ENCODE measurements around the gene CDK5RAP2.

Gene CDK5RAP2

DNA sequence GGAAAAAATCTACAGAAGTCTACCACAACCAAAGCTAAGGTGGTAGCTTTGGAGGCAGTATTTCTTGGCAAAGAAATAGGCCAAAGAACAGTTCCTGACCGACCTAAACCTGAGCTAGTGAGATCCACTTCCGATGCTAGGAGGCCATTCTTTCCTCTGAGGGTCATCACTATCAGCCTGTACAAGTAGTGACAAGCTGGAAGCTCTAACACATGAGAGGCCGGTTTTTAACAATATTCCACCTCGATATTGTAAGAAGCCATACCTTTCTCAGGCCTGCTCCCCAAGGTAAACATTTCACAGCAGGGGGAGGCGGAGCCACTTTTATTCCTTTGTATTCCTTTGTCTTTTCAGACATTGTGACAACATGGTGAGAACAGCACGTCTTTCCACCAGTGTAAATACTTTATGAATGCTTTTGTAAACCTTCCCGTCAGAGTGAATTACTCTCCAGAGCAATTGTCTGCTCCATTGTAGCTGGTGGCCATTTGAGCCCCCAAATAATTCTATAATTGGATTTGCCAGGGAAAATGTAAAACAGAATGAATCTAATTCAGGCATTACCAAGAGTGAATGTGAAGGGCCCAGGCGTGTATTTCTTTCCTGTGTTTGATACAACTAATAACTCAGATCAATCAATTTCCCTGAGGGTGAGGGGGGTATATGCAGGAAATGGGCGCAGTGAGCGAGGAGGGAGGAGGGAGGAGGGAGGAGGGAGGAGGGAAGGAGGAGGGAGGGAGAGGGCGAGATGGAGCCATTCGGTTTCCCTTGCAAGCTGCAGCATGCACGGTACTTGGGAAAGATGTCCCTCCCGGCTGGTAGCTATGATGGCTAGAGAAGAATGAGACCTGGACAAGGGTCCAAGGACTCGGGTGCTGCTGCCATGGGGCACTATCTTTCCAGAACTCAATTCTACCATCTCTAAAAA, 166.6 kb downstream of the CDK5RAP2 start:
- FAIRE-seq, result no peak

DNA sequence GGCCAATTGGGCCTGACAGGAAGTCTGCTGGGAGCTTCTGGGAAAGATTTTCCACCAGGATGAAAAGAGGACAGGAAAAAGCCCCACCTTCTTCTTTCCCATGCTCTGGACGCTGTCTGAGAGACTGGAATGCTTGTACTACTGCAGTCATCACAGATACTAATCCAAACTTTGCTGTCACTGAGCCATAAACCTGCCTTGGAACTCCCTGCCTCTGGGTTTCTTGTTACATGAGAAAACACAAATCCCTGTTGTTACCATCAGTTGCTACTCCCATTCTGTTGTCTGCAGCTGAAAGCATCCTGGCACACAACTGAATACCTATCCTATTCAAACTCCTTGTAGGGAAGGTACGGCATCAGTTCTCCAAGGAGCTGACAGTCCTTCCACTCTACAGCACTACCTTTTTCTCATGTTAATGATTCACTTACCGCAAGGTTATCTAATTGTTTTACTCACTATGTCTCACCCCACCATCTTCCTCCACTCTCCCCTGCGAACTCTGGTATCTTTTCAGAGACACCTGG, 167.5 kb downstream of the CDK5RAP2 start:
- DNase-seq (ENCODE audit: extremely low spot score, insufficient read length, low read depth) (no peak), FAIRE-seq (no peak)

More for the DNA sequence above, 166.6 kb downstream of the CDK5RAP2 start:
- DNase-seq (ENCODE audit: extremely low spot score, insufficient read length, low read depth), result no peak

GRCh38 chr9:120411862-120412424, 168.0 kb downstream of the CDK5RAP2 start:
- no peak for FAIRE-seq
- no peak for DNase-seq (ENCODE audit: extremely low spot score, insufficient read length, low read depth)

GRCh38 chr9:120410925-120411501, 169.0 kb downstream of the CDK5RAP2 start:
- DNase-seq (ENCODE audit: extremely low spot score, insufficient read length, low read depth) (no peak), FAIRE-seq (no peak)

DNA sequence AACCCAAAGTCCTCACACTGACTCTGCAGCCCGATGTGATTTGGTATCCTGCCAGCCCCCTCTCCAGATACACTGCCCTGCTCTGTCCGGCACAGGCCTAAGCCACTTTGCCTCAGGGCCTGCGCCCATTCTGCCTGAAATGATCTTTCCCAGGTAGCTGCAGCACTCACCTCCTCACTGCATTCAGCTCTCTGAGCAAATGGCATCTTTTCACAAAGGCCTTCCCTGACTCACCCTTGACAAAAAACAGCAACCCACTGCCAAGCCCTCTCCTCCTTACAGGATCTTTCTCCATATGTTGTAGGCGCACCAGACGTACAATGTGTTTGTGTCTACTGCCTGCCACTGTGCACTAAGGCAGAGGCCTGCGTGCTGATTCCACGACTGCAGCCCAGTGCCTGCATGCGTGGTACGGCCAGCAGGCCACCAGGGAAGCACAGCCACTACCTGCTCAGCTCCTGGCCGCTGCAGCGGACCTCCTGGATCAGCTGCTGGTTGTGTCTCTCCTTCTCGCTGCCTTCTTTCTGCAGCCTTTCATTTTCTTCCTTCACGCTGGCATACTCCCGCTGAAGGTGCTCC, 171.2 kb downstream of the CDK5RAP2 start:
- no peak for FAIRE-seq

DNA sequence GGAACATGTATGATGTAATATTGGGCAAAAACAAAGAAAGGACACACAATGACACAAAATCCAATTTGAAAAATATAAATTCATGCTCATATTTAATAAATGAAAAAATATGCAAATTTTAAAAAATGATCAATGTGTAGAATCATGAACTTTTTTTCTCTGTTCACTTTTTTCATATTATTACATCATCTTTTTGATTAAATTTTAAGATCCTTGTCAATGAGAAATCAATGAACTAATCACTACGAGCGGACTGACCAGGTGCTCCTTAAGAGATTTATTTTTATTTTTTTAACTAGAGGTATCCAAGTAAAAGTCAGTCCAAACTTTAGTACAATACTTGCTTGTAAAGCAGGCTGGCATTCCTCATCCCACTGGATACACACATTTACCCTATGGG, 174.1 kb downstream of the CDK5RAP2 start:
- FAIRE-seq (no peak), DNase-seq (ENCODE audit: extremely low spot score, insufficient read length, low read depth) (no peak)

More for the DNA sequence above, 171.2 kb downstream of the CDK5RAP2 start:
- DNase-seq (ENCODE audit: extremely low spot score, insufficient read length, low read depth), result no peak

DNA sequence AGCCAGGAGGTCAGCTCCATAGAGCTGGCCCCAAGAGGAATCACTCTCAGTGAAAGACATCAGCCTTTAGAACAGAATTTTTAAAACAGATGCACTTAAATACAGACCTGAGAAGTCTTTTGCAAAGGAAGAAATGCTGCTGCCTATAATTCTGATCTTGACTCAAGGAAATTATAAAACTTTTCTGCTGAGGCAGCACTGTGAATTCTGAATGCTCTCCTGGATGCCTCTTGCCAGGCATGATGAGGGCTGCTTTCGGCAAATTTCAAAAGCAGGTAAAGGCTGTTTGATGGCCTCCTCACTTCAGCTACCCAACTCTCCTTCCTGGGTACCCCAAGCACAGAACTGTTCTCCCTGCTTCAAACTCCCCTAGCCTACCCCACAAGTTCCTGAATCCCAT, 174.8 kb downstream of the CDK5RAP2 start:
- DNase-seq (ENCODE audit: extremely low spot score, insufficient read length, low read depth), result no peak
- no peak for FAIRE-seq

- FAIRE-seq, result no peak
- no peak for DNase-seq (ENCODE audit: extremely low spot score, insufficient read length, low read depth)
These were observed 176.5 kb downstream of the CDK5RAP2 start for GRCh38 chr9:120403543-120403856.

DNA sequence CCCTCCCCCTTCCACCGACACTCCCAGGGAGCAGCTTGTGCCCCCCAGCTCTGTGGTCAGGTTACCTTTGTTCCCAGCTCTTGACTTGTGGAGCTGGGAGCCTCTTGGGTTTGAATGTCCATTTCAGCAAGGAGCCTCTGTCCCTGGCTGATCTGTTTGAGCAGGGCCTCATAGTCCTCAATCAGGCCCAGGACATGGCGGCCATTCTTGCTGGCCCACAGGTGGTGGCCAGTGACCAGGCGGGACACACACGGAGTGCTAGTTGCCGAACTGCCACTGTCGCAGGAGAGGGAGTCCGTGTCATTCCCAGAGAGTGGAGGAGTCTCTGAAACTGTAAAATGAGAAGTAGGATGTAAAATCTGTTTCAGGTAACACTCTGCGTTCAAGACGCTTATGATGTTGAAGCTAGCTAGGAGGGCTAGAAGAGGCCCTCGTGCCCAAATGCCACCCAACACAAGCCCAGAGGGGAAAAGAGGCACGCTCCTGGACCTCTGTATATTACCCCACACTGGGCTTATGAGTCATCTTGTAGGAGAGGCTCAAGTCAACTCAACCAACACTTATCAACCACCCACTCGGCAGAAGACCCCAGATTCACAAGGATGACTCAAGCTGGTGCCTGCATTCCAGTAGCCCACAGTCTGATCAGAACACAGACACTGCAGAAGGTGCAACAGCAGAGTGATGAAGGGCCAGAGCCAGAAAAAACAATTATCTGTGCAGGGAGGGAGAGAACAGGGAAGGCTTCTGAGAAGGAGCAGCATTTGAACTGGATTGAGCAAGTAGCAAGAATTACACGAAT, 177.0 kb downstream of the CDK5RAP2 start:
- FAIRE-seq (no peak), DNase-seq (ENCODE audit: extremely low spot score, insufficient read length, low read depth) (no peak)

DNA sequence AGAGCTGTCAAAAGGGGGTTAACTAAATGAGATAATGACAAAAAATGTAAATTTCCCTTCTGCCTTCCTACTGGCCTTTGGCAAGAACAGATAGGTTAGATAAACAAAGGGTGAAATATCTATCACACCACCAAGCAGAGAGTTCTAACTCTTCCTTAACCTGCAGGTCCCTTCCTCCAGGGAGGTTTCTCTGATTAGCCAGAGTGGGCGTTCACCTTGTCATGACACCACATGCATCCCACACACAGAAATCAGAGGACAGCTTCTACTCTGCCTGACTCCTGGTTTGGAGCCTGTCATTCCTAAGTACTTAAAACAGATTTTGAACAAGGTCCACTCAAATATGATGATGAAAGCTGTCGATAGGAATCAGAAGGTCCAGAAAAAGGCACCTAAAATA, 180.0 kb downstream of the CDK5RAP2 start:
- FAIRE-seq, result no peak
- DNase-seq (ENCODE audit: extremely low spot score, insufficient read length, low read depth), result no peak

GRCh38 chr9:120398286-120398685, 181.7 kb downstream of the CDK5RAP2 start:
- FAIRE-seq (no peak), DNase-seq (ENCODE audit: extremely low spot score, insufficient read length, low read depth) (no peak)

DNA sequence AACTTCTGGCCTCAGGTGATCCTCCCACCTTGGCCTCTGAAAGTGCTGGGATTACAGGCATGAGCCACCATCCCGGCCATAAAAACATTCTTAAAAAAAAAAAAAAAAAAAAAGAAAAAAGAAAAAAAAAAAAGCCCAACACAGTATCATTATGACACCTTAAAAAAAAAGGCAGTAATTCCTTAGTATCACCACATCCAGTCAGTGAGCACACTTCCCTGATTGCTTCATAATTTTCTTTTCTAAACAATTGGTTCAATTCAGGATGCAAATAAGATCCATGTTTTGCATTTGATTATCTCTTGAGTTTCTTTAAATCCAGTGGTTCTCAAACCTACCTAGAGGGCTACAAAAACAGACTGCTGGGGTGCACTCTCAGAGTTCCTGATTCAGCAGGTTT, 182.5 kb downstream of the CDK5RAP2 start:
- DNase-seq (ENCODE audit: extremely low spot score, insufficient read length, low read depth) (no peak), FAIRE-seq (no peak)

- no peak for DNase-seq (ENCODE audit: extremely low spot score, insufficient read length, low read depth)
- no peak for FAIRE-seq
These were observed 183.0 kb downstream of the CDK5RAP2 start for GRCh38 chr9:120396931-120397330.

DNA sequence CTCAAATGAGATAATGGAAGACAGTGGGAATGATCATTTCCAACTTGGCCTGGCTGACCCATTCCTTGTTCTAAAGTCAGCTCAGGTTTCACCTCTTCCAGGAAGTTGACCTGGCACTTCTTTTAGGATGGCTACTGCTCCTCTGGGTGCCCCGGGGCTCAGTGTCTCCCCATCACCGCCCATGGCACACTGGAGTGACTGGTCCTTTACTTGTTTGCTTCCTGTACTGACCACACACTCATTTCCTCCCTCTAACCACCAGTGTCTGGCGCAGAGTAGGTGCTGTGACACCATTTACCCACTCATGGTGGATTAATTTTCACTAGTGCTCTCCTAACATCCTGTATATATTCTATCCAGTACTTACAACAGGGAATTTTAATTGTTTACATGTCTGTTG, 183.5 kb downstream of the CDK5RAP2 start:
- DNase-seq (ENCODE audit: extremely low spot score, insufficient read length, low read depth) (no peak), FAIRE-seq (no peak)

DNA sequence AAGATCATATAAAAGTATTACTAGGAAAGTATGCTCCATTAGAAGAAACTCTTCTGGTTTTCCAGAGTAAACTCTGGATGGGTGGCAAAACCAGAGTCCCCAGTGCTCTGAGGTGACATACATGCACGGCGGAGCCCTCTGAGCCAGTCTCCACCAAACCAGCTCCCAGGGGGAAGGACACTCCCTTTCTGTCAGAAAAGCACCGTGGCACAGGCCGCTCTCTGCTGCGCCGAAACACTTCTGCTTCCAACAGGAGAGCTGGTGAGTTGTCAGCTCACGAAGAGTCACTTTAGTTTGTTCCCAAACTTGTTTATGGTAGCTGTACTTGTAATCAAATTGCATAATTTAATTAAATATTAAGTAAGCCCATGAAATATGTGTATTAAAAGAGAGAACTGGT, 184.6 kb downstream of the CDK5RAP2 start:
- no peak for FAIRE-seq

GRCh38 chr9:120394058-120394669, 185.8 kb downstream of the CDK5RAP2 start:
- no peak for DNase-seq (ENCODE audit: extremely low spot score, insufficient read length, low read depth)
- no peak for FAIRE-seq

More for the DNA sequence above, 184.6 kb downstream of the CDK5RAP2 start:
- DNase-seq (ENCODE audit: extremely low spot score, insufficient read length, low read depth), result no peak

DNA sequence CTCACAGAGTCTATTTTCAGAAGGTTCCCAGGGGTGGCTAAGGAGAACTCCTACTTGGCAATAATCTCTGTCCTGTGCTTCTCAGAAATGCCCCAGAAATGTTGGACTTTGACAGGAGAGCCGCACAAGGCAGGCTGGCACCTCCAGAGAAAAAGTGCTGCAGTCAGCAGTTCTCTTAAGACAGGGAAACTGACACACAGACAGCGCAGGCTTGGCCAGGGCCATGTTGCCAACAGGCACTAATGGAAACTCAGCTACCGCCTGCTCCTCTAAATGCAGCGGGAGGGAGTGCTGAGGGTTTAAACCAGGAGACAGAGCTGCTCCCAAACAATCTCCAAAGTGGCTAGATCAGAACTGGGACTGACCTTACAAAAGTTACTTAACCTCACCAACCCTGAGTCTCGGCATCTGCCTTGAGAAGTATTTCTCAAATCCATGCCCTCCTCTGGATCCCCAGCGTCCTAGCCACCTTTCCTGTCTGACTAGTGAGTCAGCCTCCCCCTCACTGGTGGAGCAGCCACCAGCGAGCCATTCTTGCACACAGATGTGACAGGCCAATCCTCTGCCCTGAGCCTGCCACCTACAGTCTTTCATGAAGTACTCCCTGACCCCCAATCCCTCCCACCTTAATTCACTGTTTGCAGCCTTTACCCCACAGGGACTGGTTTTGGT, 186.4 kb downstream of the CDK5RAP2 start:
- no peak for FAIRE-seq
- DNase-seq (ENCODE audit: extremely low spot score, insufficient read length, low read depth), result no peak

- no peak for FAIRE-seq
These were observed 187.3 kb downstream of the CDK5RAP2 start for GRCh38 chr9:120392711-120393110.

GRCh38 chr9:120392245-120392644, 187.7 kb downstream of the CDK5RAP2 start:
- DNase-seq (ENCODE audit: extremely low spot score, insufficient read length, low read depth) (no peak), FAIRE-seq (no peak)

More at GRCh38 chr9:120392711-120393110, 187.3 kb downstream of the CDK5RAP2 start:
- DNase-seq (ENCODE audit: extremely low spot score, insufficient read length, low read depth), result no peak

Data from GM18507 (cell line).